ENCODE measurements around the gene INO80. TPM values are rescaled to one million over a fixed set of nuclear protein-coding genes. Genes with fewer than 3 reads are reported as not detected.

The INO80 gene
- total RNA-seq, 1 donor from 2014 or later: 31.7 TPM

DNA sequence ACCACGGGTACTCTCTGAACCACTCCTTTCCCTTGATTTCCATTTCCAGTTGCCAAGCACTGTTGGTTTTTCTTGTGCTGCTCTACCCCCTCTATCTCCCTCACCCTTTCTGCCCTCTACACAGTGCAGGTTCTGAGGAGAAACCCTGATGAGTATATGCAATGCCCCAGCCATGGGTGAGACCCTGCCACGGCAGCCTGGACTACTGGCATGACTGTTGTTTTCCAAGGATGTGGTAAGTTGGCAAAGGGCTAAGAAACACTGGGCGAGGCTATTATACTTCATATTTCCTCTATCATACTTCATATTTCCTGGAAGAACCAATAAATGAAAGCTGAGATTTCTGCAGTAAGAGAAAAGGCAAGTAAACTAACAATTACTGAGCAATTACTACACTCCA, 134.9 kb downstream of the INO80 start:
- Histone ChIP-seq H3K9me3 (no peaks in the 10 kb centered on the region), H3K4me3 (no peak overlapping the region), H3K27me3 (no peaks in the 10 kb centered on the region), H3K36me3 (peaks cover 0 to 72% of the 10 kb centered on the region in 2 donors), H3K27ac (no peak overlapping the region), H3K4me1 (no peaks in the 10 kb centered on the region)
- intact Hi-C loops (cut with DNase I): no loop called here
- TF ChIP-seq, protein P1, sequence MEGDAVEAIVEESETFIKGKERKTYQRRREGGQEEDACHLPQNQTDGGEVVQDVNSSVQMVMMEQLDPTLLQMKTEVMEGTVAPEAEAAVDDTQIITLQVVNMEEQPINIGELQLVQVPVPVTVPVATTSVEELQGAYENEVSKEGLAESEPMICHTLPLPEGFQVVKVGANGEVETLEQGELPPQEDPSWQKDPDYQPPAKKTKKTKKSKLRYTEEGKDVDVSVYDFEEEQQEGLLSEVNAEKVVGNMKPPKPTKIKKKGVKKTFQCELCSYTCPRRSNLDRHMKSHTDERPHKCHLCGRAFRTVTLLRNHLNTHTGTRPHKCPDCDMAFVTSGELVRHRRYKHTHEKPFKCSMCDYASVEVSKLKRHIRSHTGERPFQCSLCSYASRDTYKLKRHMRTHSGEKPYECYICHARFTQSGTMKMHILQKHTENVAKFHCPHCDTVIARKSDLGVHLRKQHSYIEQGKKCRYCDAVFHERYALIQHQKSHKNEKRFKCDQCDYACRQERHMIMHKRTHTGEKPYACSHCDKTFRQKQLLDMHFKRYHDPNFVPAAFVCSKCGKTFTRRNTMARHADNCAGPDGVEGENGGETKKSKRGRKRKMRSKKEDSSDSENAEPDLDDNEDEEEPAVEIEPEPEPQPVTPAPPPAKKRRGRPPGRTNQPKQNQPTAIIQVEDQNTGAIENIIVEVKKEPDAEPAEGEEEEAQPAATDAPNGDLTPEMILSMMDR (IDR thresholded peaks at IDR 0.05): no peak
- TF ChIP-seq POLR2A (IDR thresholded peaks at IDR 0.05): no peak
- no peak for TF ChIP-seq POLR2AphosphoS5 (IDR thresholded peaks at IDR 0.05; ENCODE audit: insufficient read depth in 1 of 2, low read depth in 1 of 2)
- DNase-seq (ENCODE audit: extremely low spot score in 2 of 2): no peak

GRCh38 chr15:40978562-40978961, 137.5 kb downstream of the INO80 start:
- Histone ChIP-seq H3K4me3 (no peak overlapping the region), H3K27me3 (no peaks in the 10 kb centered on the region), H3K36me3 (peaks cover 0 to 46% of the 10 kb centered on the region in 2 donors), H3K9me3 (no peaks in the 10 kb centered on the region), H3K27ac (no peak overlapping the region), H3K4me1 (no peaks in the 10 kb centered on the region)
- no peak for TF ChIP-seq POLR2AphosphoS5 (IDR thresholded peaks at IDR 0.05; ENCODE audit: insufficient read depth in 1 of 2, low read depth in 1 of 2)
- TF ChIP-seq POLR2A (IDR thresholded peaks at IDR 0.05): no peak
- TF ChIP-seq, protein P1 (IDR thresholded peaks at IDR 0.05): no peak
- DNase-seq (ENCODE audit: extremely low spot score in 2 of 2): no peak
- intact Hi-C loops (cut with DNase I): no loop called here

DNA sequence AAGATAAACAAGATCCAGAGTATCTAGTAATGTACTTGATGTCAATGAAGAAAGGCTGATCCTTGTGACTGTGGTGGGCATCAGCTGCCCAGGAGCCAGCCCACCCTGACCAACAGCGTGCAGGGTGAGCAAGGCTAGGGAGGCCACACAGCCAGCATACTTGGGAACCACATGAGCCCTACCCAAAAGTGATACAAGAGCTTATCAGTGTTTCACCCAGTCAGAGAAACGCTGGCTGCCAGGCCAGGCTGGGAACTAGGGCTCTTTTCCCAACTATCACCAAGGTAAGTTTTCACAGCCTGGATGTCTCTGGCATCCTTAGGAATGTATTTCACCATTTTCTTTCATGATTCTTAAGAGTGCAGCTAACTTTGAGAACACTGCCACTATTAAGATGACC, 137.9 kb downstream of the INO80 start:
- no peak for DNase-seq (ENCODE audit: extremely low spot score in 2 of 2)
- intact Hi-C loops (cut with DNase I): no loop called here
- Histone ChIP-seq H3K4me1 (no peaks in the 10 kb centered on the region), H3K27ac (no peak overlapping the region), H3K9me3 (no peaks in the 10 kb centered on the region), H3K4me3 (no peak overlapping the region), H3K27me3 (no peaks in the 10 kb centered on the region), H3K36me3 (peaks cover 0 to 42% of the 10 kb centered on the region in 2 donors)
- no peak for TF ChIP-seq POLR2A (IDR thresholded peaks at IDR 0.05)
- TF ChIP-seq POLR2AphosphoS5 (IDR thresholded peaks at IDR 0.05; ENCODE audit: insufficient read depth in 1 of 2, low read depth in 1 of 2): no peak
- TF ChIP-seq, protein P1 (IDR thresholded peaks at IDR 0.05): no peak

DNA sequence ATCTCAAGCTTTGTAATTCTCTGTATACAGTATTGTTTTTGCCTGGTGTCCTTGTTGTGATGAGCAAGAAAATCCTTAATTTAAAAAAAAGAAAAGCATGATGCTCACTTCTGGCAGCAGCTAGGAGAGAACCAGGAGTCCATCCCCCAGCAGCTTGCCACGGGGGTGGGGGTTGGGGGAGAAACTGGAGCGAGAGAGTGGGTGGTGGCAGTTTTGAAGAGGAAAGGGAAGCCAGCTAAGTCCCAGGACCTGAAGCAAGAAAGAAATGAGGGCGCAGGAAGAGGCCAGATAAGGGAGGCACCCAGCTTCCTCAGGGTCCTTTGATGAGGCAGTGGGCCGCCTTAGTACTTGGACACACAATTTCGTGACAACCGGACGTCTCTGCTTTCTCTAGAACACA, 139.3 kb downstream of the INO80 start:
- H3K9me3 ChIP-seq: no peaks in the 10 kb centered on the region
- no peak overlapping the region for H3K27ac ChIP-seq
- H3K36me3 ChIP-seq: peaks cover 0 to 28% of the 10 kb centered on the region in 2 donors
- no peak overlapping the region for H3K4me3 ChIP-seq
- peaks cover 8% of the 10 kb centered on the region for H3K4me1 ChIP-seq
- intact Hi-C loops (cut with DNase I): no loop called here
- no peak for TF ChIP-seq POLR2A (IDR thresholded peaks at IDR 0.05)
- TF ChIP-seq, protein P1 (IDR thresholded peaks at IDR 0.05): no peak
- no peaks in the 10 kb centered on the region for H3K27me3 ChIP-seq
- DNase-seq (ENCODE audit: extremely low spot score in 2 of 2): no peak

GRCh38 chr15:40974879-40975278, 141.2 kb downstream of the INO80 start:
- H3K27ac ChIP-seq: no peak overlapping the region
- TF ChIP-seq POLR2AphosphoS5 (IDR thresholded peaks at IDR 0.05; ENCODE audit: insufficient read depth in 1 of 2, low read depth in 1 of 2) (no peak), POLR2A (IDR thresholded peaks at IDR 0.05) (no peak)
- TF ChIP-seq, protein P1 (IDR thresholded peaks at IDR 0.05): no peak
- intact Hi-C loops (cut with DNase I): no loop called here
- no peak for DNase-seq (ENCODE audit: extremely low spot score in 2 of 2)
- peaks cover 0 to 9% of the 10 kb centered on the region in 2 donors for H3K36me3 ChIP-seq
- H3K4me1 ChIP-seq: peaks cover 8% of the 10 kb centered on the region
- H3K9me3 ChIP-seq: no peaks in the 10 kb centered on the region
- no peaks in the 10 kb centered on the region for H3K27me3 ChIP-seq
- H3K4me3 ChIP-seq: no peak overlapping the region

Measured in vagina (tissue), 2 donors.